H54 (cell line): ENCODE data around the gene SPATC1L.
"Not testable (repeated sequence)": the region's sequence is repeated elsewhere in the genome, so short reads cannot be mapped to it uniquely, and the experiment has no call there.

Source experiments
- DNase-seq: peaks from one replicate; pipeline ENCODE4 v3.0.0; 2011; ENCODE audit warnings: low spot score, mixed read lengths; ENCODE audit not compliant: insufficient read length
- FAIRE-seq: peaks from 3 replicates; lab custom pipeline; 2011; peaks lifted over from hg19 to GRCh38; lab: Jason Lieb, UNC
- POLR2A ChIP-seq: IDR thresholded peaks from 2 replicates; pipeline ENCODE4 v1.6.1; 2011; ENCODE audit warnings: low read depth, mild to moderate bottlenecking, low read length

SPATC1L gene

DNA sequence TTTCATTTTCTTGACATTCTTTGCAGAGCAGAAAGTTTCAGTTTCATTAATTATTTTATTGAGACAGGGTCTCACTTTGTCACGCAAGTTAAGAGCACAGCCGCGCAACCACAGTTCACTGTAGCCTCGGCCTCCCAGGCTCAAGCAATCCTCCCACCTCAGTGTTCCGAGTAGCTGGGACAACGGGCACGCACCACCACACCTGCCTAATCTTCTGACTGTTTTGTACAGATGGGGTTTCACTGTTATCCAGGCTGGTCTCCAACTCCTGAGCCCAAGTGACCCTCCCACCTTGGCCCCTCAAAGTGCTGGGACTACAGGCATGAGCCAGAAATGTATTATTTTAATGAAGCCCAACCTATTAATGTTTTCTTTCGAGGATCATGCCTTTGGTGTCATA, 3.0 kb upstream of the SPATC1L start:
- no peak for FAIRE-seq
- no peak for DNase-seq
- TF ChIP-seq POLR2A = no peak

DNA sequence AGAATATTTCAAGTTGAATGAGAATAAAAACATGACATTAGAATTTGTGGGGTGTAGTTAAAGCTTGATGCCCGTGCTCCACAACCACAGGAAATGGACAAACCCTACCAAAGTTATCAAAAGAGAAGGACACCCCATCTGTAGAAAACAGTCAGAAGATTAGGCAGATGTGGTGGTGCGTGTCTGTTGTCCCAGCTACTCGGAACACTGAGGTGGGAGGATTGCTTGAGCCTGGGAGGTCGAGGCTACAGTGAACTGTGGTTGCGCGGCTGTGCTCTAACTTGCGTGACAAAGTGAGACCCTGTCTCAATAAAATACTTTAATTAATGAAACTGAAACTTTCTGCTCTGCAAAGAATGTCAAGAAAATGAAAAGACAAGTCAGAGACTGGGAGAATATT, 1.5 kb upstream of the SPATC1L start:
- no peak for TF ChIP-seq POLR2A
- DNase-seq (no peak), FAIRE-seq (no peak)

DNA sequence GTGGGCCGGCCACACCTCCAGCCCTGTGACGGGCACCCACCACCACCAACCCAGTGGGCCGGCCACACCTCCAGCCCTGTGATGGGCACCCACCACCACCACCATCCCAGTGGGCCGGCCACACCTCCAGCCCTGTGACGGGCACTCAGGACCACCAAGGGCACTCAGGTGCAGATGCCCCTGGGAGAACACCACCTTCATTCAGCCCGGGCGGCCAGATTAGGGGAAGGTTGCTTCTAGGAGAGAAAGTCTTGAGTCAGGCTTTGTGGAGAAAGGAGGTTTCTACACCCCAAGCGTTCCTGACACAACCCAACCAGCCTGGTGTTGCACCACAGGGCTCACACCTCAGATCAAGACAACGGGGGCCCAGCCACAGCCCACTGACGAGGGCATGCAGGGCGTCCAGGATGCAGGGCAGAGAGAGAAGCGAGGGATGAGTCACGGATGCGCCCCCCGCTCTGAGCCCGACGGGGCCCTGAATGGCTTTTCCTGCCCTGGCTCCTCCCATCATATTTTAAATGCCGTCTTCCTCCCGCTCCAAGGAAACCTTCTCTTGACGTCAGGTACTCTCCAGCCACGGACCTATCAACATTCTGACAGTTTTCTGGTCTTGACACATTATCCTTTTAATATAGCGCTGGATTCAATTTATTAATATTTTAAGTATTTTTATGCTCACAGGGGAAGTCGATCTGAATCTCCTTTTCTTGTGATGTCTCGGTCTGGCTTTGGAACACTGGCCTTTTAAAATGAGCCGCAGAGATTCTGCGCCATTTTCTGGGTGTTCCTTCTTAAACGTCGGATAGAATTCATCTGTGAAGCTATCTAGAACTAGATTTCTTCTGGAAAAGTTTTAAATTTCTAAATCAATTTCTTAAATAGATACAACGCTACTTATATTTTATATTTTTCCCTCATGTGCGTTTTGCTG, 631 bp upstream of the SPATC1L start:
- FAIRE-seq (no peak), DNase-seq (peak; percentile 63)
- TF ChIP-seq POLR2A = peak; percentile 59; the same call in 1 of the 2 replicates

DNA sequence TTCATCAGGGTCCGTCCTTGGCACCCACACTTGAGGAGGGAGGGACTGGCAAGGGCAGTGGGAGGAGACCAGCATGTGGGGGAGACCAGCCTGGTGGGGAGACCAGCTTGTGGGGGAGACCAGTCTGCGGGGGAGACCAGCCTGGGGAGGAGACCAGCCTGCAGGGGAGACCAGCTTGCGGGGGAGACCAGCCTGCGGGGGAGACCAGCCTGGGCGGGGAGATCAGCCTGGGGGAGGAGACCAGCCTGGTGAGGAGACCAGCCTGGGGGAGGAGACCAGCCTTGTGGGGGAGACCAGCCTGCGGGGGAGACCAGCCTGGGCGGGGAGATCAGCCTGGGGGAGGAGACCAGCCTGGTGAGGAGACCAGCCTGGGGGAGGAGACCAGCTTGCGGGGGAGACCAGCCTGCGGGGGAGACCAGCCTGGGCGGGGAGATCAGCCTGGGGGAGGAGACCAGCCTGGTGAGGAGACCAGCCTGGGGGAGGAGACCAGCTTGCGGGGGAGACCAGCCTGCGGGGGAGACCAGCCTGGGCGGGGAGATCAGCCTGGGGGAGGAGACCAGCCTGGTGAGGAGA, 836 bp downstream of the SPATC1L start:
- not testable (repeated sequence) for FAIRE-seq, DNase-seq

DNA sequence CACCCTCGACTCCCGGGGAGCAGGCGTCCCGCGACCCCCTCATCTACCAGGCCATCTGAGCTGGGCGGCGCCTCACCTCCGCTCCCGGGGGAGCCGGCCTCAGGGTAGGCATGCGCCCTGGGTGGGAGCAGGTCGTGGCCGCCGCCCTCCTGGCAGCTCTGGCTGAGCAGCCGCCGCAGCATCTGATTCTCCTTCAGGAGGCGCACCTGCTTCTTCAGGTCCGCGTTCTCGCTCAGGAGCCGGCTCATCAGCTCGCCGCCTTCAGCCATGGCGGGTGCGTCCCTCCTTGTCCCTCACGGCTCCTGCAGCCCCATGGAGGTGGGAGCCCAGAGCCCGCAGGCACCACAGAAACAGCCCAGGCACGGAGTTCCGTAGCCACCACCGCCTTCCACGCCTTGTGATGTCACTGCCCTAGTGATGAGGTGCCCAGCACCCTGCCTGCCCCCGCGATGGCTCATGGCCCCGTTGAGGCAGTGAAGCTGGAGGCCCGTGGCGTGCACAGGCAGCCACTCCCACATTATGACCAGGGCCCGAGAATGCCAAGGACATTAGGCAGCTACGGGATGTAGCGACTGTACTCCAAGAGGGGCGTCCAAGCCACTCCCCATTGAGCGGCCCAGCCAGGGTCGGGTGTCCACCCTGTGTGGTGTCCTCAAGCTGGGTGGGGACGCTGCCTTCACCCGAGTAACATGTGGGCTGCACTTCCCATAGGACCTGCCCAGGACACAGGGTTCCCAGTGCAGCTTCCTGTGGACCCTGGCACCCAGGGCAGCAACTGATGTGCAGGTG, 1.5 kb downstream of the SPATC1L start:
- DNase-seq (no peak), FAIRE-seq (no peak)
- TF ChIP-seq POLR2A = no peak

DNA sequence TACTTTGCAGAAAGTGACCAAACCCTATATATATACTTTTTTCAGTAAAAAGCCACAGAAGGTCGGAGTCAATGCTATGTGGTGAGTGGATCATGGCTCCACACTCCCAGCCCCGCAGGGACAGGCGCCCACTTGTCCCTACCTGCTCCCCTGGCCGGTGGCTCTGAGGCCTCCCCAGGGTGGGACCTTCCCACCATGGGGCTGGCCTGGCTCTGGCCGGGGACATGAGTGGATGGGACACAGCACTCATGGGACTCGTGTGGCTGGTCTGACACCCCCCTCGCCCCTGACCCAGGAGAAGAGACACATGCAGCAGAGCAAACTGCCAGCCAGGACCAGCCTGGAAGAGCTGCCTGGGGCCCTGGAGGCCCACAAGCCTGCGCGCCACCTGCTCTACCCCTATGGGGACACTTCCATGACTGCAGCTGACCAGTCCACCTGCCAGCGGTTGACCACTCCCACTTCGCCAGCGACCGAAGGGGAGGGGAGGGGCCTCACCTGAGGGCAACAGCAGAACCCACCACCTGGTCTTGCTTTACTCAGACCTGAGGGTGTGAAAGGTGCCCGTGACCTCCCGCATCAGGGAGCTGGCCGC, 2.2 kb downstream of the SPATC1L start:
- no peak for FAIRE-seq
- TF ChIP-seq POLR2A = no peak
- no peak for DNase-seq

DNA sequence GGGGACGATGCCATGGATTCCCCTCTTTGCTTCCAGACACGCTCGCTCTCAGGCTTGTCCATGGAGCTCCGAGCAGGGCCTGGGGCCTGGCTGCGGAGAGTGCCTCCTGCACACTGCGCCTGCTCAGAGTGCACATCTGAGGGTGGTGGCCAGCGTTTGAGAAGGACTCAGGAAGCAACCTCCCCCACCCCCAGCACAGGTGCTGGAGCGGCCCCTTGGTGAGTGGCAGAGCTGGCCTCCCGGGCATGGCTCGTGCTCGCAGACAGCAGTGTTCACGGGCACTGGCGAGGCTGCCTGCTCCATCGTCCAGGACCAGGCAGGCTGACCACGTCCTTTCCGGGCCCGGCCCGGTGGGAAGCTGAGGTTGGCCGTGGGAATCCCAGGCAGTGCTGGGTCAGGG, 2.8 kb downstream of the SPATC1L start:
- no peak for TF ChIP-seq POLR2A
- no peak for FAIRE-seq
- DNase-seq = no peak

DNA sequence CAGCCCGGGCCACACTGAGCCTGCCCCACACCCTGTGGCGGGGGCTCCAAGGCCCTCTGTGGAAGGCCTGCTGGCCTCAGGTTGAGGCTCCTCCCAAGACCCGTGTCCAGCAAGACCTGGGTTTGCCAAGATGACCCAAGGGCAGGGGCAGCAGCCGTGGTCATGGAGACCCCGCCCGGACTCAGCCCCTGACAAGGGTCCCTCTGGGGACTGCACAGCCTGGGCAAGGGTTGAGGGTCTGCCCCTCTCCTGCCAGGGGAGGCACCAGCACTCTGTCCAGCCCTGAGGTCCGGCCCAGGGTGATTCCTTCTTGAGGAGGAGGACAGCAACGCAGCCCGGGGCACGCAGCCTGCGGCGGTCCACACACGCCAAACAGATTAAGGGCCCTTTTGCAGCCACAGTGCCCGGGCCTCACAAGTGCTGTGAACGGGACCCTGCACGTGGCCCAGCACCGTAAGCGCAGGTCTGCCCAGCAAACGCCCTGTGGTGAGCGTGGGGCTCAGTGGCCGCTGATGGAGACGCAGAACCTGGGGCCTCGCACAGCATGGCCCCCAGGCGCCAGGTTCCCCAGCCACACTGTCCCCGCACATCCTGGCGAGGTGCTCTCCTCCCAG, 3.4 kb downstream of the SPATC1L start:
- no peak for FAIRE-seq
- no peak for DNase-seq
- no peak for TF ChIP-seq POLR2A

DNA sequence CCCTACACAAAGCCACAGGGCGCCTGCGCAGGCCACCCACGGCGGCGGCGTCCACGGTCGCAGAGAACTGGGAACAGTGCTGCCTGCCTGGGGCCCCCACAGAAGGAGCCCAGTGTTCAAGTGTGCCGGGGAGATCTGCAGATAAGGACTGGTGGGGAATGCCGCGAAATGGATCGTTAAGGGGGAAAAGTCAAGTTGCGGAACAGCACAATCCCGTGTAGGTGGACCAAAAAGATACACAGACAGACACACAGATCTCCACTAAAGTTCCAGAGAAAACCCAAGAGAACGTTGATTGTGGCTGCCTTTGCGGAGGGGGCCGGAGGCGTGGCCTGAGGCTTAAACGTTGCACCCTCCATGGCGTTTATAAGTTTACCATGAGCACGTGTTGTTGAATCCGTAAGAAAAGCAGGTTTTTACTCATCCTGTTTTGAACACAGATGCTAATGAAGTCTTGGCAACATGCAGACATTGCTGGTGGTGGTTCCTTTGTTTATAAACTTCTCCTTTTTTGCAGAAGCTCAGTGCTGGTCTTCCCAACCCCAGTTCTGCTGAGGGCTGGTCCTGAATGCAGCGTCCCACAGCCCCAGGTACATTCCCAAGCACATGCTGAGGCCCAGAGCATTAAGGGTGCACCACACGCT, 4.1 kb downstream of the SPATC1L start:
- TF ChIP-seq POLR2A = no peak
- no peak for FAIRE-seq
- DNase-seq = no peak

DNA sequence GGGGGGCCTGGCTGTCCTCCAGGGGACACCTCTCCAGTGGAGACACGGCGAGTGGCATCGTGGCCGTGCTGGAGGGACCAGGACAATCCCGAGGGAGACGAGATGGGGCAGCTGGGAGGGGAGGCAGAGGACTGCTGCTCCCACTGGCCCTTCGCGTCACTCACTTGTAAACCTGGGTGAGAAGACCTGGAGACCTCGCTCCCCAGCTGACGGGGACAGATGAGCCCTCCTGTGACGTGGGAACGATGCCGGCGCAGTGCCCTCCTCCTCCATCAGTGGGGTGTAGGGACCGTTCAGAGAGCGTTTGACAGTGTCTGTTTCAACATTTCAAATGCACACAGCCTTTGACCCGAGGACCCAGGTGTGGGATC, 4.6 kb downstream of the SPATC1L start:
- no peak for TF ChIP-seq POLR2A
- DNase-seq = no peak
- no peak for FAIRE-seq

DNA sequence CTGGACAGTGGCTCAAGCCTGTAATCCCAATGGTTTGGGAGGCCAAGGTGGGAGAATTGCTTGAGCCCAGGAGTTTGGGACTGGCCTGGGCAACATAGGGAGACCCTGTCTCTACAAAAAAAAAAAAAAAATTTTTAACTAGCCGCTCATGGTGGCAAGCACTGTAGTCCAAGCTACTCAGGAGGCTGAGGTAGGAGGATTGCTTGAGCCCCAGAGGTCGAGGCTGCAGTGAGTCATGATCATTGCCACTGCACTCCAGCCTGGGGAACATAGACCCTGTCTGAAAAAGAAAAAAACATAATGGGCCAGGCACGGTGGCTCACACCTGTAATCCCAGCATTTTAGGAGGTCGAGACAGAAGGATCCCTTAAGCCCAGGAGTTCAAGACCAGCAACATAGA, 5.3 kb downstream of the SPATC1L start:
- no peak for FAIRE-seq
- DNase-seq = no peak
- no peak for TF ChIP-seq POLR2A

DNA sequence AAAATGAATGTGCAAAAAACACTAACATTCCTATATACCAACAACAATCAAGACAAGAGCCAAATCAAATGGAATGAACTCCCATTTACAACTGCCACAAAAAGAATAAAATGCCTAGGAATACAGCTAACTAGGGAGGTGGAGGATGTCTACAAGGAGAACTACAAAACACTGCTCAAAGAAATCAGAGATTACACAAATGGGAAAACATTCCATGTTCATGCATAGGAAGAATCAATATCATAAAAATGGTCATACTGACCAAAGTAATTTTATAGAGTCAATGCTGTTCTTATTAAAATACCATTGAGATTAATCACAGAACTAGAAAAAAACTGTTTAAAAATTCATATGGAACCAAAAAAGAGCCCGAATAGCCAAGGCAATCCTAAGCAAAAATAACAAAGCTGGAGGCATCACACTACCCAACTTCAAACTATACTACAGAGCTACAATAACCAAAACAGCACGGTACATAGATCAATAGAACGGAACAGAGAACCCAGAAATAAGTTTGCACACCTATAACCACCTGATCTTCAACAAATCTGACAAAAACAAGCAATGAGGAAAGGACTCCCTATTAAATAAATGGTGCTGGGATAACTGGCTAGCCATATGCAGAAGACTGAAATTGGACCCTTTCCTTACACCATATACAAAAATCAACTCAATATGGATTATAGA, 7.7 kb downstream of the SPATC1L start:
- not testable (repeated sequence) for DNase-seq

More for the DNA sequence above, 7.7 kb downstream of the SPATC1L start:
- FAIRE-seq = not testable (repeated sequence)
